IPS-NIHi11 (cell line): ENCODE data around the gene TEX9.
A peak's percentile ranks its signal among the peaks of the same experiment; 100 is the strongest.

ENCODE experiments used
- DNase-seq: peaks from one replicate; pipeline ENCODE4 v3.0.0; 2012; ENCODE audit warnings: mixed read lengths, low spot score

TEX9 gene

GRCh38 chr15:56454836-56455235 lies 89.6 kb downstream of the TEX9 start:
- no peak for DNase-seq

DNA sequence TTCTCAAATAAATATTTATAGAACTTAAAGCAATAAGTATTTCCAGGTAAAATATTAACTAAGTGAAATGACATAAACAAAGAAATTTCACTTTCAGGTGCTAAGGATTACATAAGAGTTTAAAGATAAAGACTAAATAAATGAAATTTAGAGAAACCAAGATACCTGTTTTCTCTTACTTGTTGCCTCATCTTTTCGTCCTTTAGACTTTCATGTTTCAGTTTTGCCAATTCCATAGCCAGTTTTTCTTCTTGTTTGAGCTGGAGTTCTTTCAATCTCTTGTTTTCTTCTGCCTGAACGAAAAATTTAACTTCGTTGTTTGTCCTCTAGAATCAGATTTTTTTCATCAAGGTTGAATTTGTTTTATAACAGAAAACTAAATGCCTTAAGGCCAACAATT lies 91.0 kb downstream of the TEX9 start:
- no peak for DNase-seq

- DNase-seq, result no peak
These were observed 93.9 kb downstream of the TEX9 start for GRCh38 chr15:56459096-56459495.

- DNase-seq, result no peak
These were observed 94.8 kb downstream of the TEX9 start for GRCh38 chr15:56460071-56460470.

- no peak for DNase-seq
These were observed 95.7 kb downstream of the TEX9 start for GRCh38 chr15:56460947-56461346.

DNA sequence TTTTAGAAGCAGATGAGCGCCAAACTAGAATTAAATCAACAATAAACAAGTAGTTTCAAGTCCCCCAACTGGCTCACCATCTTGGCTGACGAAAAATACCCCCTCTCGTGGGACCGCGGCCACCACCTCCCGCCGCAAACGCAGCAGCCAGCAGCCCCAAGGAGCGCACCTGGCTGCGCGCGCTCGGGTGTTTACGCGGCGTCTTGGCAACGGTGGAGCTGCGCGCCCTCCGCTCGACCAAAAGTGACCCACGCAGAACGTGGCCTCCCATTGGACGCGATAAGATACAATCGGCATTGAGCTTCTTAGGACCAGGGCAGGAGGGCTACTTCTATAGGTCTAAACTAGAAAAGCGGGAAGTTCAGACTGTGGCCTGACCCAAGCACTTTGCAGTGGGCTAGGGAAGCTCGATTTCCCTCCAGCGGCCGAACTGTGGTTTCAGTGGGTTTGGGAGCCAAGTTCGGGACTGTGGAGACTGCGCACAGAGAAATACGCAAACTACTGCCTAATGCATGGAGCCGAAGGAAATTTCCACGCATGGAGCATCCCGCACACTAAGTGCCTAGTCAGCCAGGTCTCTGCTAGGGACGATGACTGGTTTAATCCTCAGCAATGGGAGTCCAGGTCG lies 99.8 kb downstream of the TEX9 start, which contains the start of gene MNS1:
Gene MNS1, minus strand, starts transcription at position 245 of the 628 bp plus-strand sequence. Its CDS starts 165 bp downstream, at position 80.
- DNase-seq, result peak; percentile 95

- no peak for DNase-seq
These were observed 102.4 kb downstream of the TEX9 start for GRCh38 chr15:56467616-56468015.

DNA sequence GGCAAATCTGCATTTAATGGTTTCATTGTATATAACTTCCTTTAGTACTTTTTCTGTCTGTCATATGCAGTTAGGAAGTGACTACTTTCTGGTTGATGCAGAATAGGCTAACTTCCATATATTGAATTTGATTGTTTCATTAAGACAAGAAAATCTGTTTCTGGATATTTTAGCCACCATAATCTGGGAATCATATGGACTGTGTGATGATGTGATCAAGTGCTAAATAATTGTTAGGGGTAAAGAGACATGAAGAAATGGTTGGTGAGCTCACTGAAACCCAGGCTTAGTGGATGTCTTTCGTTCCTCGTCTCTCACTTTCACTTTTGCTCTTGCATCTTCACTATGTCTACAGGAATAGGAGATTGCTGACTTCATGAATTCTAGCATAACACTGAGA lies 103.2 kb downstream of the TEX9 start:
- DNase-seq, result no peak

DNA sequence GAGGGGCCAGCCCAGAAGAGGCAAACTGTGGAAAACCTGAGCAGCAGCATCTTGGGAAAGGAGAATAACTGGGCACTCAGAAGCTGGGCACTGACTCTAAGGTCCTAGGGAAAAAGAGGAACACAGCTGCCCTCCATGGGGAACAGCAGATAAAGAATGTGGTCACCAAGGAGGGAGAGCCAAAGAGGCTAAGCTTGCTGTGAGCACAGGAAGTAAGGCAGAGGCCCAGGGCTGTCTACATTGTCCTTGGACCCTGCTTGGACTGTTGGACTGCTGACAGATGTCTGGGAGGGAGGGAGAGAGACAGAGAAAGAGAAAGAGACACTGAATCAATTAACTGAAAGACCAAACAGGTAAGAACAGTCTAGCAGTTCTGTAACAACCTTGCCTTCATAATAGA lies 104.3 kb downstream of the TEX9 start:
- no peak for DNase-seq

DNA sequence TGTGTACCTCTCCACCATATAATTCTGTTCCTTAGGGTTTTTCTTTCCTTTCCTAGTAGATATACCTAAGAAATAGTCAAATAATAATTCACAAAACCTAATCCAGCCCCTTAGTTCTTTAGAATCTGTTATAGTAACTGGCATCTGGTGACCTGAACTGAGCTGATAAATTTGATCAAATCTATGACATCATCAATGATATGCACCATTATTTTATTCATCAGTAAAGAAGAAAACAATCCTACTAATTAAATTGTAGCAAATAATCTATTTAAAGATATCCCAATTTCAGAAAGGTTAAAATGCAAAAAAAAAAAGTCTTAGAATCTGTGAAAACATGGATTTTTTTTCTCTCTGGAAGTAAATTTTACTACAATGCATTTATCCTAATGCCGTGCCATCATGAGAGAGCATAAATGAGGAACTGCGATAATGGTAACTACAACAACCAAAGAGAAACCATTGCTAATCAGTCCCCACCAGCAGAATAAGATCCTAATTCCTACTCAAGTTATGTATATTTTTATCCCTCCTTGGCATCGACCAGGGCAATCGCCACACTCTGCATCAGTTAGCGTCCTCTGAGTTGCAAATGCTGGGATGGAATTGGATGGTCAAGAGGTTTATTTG lies 106.3 kb downstream of the TEX9 start:
- no peak for DNase-seq

- no peak for DNase-seq
These were observed 107.1 kb downstream of the TEX9 start for GRCh38 chr15:56472278-56472677.

DNA sequence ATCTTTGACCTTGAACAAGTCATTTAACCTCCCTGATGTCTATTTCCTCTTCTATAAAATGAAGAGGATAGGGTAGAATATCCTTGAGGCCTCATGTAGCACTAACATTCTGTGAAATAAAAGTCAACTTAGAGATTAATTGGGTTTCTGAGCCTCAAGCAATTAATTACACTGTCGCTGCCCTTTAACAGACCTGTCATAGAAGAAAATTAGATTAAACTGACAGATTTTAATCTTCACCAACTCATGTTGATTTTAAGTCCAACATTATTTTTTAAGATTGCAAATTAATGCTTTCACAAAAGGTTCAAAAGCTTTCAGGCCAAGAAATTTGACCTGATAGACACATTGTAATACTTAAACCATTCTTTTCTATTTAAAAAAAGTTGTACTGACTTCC lies 107.8 kb downstream of the TEX9 start:
- DNase-seq, result no peak

GRCh38 chr15:56475351-56475750 lies 110.1 kb downstream of the TEX9 start:
- DNase-seq, result no peak
